ENCODE results near the gene CREBZF.

- TF ChIP-seq CTCF (conservative IDR thresholded peaks at IDR 0.05; ENCODE audit: low read length) (no peak), EZH2phosphoT487 (IDR thresholded peaks at IDR 0.05; ENCODE audit: borderline replicate concordance, low read depth, low read length) (no peak)
Measured at GRCh38 chr11:85661972-85662664, 2.8 kb downstream of the CREBZF start.
